GM12892 (cell line): ENCODE results near the gene VPS9D1.

Source experiments
- POLR2A ChIP-seq: IDR thresholded peaks from 2 replicates; pipeline ENCODE4 v1.6.1; 2011; ENCODE audit warnings: low read depth, low read length, control low read depth
- POLR2AphosphoS5 ChIP-seq: IDR thresholded peaks from 2 replicates; pipeline ENCODE4 v1.6.1; 2011; ENCODE audit warnings: low read depth, low read length, control low read depth
- TAF1 ChIP-seq: IDR thresholded peaks from 2 replicates; pipeline ENCODE4 v1.6.1; 2011; ENCODE audit warnings: low read depth, mild to moderate bottlenecking, control low read depth, low read length, borderline replicate concordance

- no peak for TF ChIP-seq POLR2AphosphoS5
- no peak for TF ChIP-seq TAF1
- TF ChIP-seq POLR2A = no peak
These were observed 30.3 kb downstream of the VPS9D1 start for GRCh38 chr16:89690392-89690901.
